PC-9 (cell line): ENCODE measurements around the gene TRIP12. TPM values are rescaled to one million over a fixed set of nuclear protein-coding genes. Genes with fewer than 3 reads are reported as not detected.

Experiments
- BruUV-seq: library from RNA; stranded (reverse); fragments of 400-500 nt; replicated peaks from 2 replicates; lab custom pipeline; 2021; lab: Mats Ljungman, UMichigan
- CTCF ChIA-PET: fragments of 300-600 bp; sonication (Branson Sonifier 250); formaldehyde crosslinking; loops from one replicate; lab custom pipeline; 2022; ENCODE audit warnings: antibody characterized with exemption; lab: Charles Lee
- POLR2A ChIA-PET: fragments of 300-600 bp; sonication (Branson Sonifier 250); formaldehyde crosslinking; loops from one replicate; lab custom pipeline; 2022; ENCODE audit warnings: antibody characterized with exemption; ENCODE audit not compliant: unreplicated experiment; lab: Charles Lee
- DNase-seq, 2 experiments: peaks; one replicate each; pipeline versions ENCODE4 v3.0.0 to v3.0.0-alpha.2; 2015 to 2022; ENCODE audit warnings: mixed read lengths in 1 of 2
- H2AFZ ChIP-seq: fragments of 200-600 bp; sonication (generic); 2 replicates; pipeline ENCODE4 v1.8.1; 2017; ENCODE audit warnings: antibody characterized with exemption
- H3F3A ChIP-seq: fragments of 200-600 bp; sonication (generic); 2 replicates; pipeline ENCODE4 v1.8.1; 2017; ENCODE audit warnings: antibody characterized with exemption, mild to moderate bottlenecking, low read depth; ENCODE audit not compliant: insufficient read depth
- H3K27ac ChIP-seq: fragments of 200-600 bp; sonication (generic); 2 replicates; pipeline ENCODE4 v1.6.1; 2016; ENCODE audit warnings: mixed run types
- H3K27me3 ChIP-seq: fragments of 200-600 bp; sonication (generic); 2 replicates; pipeline ENCODE4 v1.6.1; 2016; ENCODE audit warnings: low read depth, mixed run types; ENCODE audit not compliant: insufficient read depth
- H3K36me3 ChIP-seq: fragments of 200-600 bp; sonication (generic); 2 replicates; pipeline ENCODE4 v1.6.1; 2016; ENCODE audit warnings: low read depth, mixed run types
- H3K4me1 ChIP-seq: fragments of 200-600 bp; sonication (generic); replicated peaks from 2 replicates; pipeline ENCODE4 v1.6.1; 2016; ENCODE audit warnings: mixed run types; ENCODE audit not compliant: insufficient read depth
- H3K4me2 ChIP-seq: fragments of 200-600 bp; sonication (generic); 2 replicates; pipeline ENCODE4 v1.6.1; 2017; ENCODE audit warnings: mixed run types
- H3K4me3 ChIP-seq: fragments of 200-600 bp; sonication (generic); 2 replicates; pipeline ENCODE4 v1.6.1; 2016; ENCODE audit warnings: mixed run types
- H3K79me2 ChIP-seq: fragments of 200-600 bp; sonication (generic); 2 replicates; pipeline ENCODE4 v1.6.1; 2017; ENCODE audit warnings: low read depth, mixed run types
- H3K9me2 ChIP-seq: fragments of 200-600 bp; sonication (generic); 2 replicates; pipeline ENCODE4 v1.8.1; 2017; ENCODE audit warnings: mild to moderate bottlenecking; ENCODE audit not compliant: insufficient read depth
- H3K9me3 ChIP-seq: fragments of 200-600 bp; sonication (generic); 2 replicates; pipeline ENCODE4 v1.8.1; 2016; ENCODE audit warnings: low read depth; ENCODE audit not compliant: insufficient read depth
- H4K20me1 ChIP-seq: fragments of 200-600 bp; sonication (generic); 2 replicates; pipeline ENCODE4 v1.8.1; 2017; ENCODE audit not compliant: insufficient read depth
- CTCF ChIP-seq: fragments of 200-600 bp; sonication (generic); conservative IDR thresholded peaks from 2 replicates; pipeline ENCODE4 v1.6.1; 2017; ENCODE audit warnings: mixed run types, antibody characterized with exemption, mild to moderate bottlenecking, moderate library complexity
- EZH2 ChIP-seq: fragments of 200-600 bp; sonication (generic); IDR thresholded peaks from 2 replicates; pipeline ENCODE4 v1.8.0; 2017; ENCODE audit warnings: antibody characterized with exemption, low read depth
- intact Hi-C: fragments of 100-400 bp; cut with micrococcal nuclease; formaldehyde crosslinking; loops from one replicate; pipeline ENCODE4 v1.10.0; 2022; ENCODE audit not compliant: unreplicated experiment
- total RNA-seq: library from RNA; stranded (reverse); gene quantifications from 2 replicates; pipeline ENCODE4 v1.2.3, GENCODE V29; 2021

The TRIP12 gene
- total RNA-seq, 1 experiment from 2014 or later, result 226 TPM

DNA sequence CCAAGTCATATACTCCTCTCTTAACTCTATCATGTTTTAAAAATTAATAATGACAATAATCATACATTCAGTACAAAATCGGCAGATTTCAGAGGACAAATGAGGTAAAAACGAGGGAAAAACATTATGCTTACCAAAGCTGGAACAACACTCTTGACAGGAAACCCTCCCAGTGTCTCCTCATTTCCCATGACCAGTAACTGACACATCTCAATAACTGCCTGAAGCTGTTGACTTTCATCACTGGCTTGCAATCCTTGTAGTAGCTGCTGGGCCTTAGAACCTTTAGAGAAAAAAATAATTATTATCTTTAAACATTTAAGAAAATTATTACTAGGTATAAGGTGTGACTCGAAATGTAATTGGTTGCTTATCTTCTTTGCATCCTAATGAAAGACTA, 103.6 kb downstream of the TRIP12 start:
- CTCF ChIA-PET, result no interaction called here
- Histone ChIP-seq H3F3A (peaks cover 25% of the 10 kb centered on the region), H3K27ac (no peak overlapping the region), H3K27me3 (no peaks in the 10 kb centered on the region), H2AFZ (no peak overlapping the region), H3K36me3 (peaks cover 43% of the 10 kb centered on the region), H3K9me3 (no peaks in the 10 kb centered on the region), H3K4me3 (no peak overlapping the region), H3K9me2 (no peaks in the 10 kb centered on the region), H4K20me1 (peaks cover 15% of the 10 kb centered on the region), H3K79me2 (no peaks in the 10 kb centered on the region; the same call in 1 of the 2 replicates), H3K4me2 (no peak overlapping the region), H3K4me1 (peaks cover 15% of the 10 kb centered on the region)
- no peak for TF ChIP-seq EZH2
- no peak for TF ChIP-seq CTCF
- POLR2A ChIA-PET, result no interaction called here
- no peak for DNase-seq
- BruUV-seq, result no TSS peak
- intact Hi-C loops, result no loop called here

DNA sequence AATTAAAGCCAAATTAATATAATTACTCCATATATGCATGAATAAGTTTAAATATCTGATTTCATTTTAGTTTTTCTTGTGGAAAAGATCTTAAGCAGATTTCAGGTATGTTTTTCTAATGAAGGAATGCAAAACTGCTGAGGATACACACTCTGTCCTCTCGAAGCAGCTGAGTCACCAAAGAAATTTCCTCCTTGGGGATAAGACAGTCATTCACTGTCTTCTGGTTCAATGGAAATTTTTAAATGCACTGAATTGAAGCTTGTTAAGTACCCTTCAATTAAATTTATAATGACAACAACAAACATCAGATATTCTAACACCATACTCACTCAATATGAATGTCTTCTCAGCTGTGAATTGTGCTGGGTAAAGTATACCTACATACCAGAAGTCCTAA, 106.0 kb downstream of the TRIP12 start:
- ChIA-PET POLR2A (interaction anchor here (0.5 to 0.6 kb wide), 2 partner anchors 16 to 23 kb away, joined by 4 to 7 read pairs; no protein-coding TSS in a partner anchor), CTCF (interaction anchor here (0.8 to 0.9 kb wide), 2 partner anchors 14 to 35 kb away, joined by 3 to 4 read pairs; no protein-coding TSS in a partner anchor)
- Histone ChIP-seq H2AFZ (no peak overlapping the region), H3K9me3 (no peaks in the 10 kb centered on the region), H3K4me1 (peaks cover 6% of the 10 kb centered on the region), H3K27ac (peak overlapping the region; percentile 46), H3K79me2 (no peaks in the 10 kb centered on the region; the same call in 1 of the 2 replicates), H3K4me3 (no peak overlapping the region), H4K20me1 (peaks cover 7% of the 10 kb centered on the region), H3K9me2 (no peaks in the 10 kb centered on the region), H3F3A (peaks cover 16% of the 10 kb centered on the region; the same call in 1 of the 2 replicates), H3K27me3 (no peaks in the 10 kb centered on the region), H3K36me3 (peaks cover 50% of the 10 kb centered on the region), H3K4me2 (no peak overlapping the region)
- TF ChIP-seq EZH2, result no peak
- TF ChIP-seq CTCF, result no peak
- no TSS peak for BruUV-seq
- intact Hi-C loops, result no loop called here
- peak in 1 of 2 experiments; percentile 65 for DNase-seq

DNA sequence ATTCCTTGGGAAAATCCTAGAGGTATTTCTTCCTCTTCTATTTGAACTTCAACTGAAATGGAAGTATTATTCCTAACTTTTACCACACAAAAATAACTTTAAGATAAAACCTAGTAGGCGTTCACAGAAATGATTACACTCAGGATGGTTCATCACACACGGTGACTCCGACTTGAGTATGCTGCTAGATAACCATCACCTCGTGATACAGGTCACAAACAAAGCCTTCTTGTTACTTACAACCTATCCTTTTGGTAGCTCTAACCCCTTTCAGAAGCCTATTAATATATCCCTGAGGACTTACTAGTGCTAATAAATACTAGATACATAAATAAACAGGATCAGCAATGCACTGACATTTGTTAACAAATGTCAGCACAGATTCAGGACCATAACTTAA, 106.5 kb downstream of the TRIP12 start:
- Histone ChIP-seq H3K79me2 (no peaks in the 10 kb centered on the region; the same call in 1 of the 2 replicates), H3F3A (peaks cover 16% of the 10 kb centered on the region; the same call in 1 of the 2 replicates), H4K20me1 (peaks cover 11% of the 10 kb centered on the region), H3K4me3 (no peak overlapping the region), H3K36me3 (peaks cover 55% of the 10 kb centered on the region), H3K27me3 (no peaks in the 10 kb centered on the region), H3K9me3 (no peaks in the 10 kb centered on the region), H3K27ac (peak overlapping the region; percentile 46; the same call in 1 of the 2 replicates), H3K9me2 (no peaks in the 10 kb centered on the region), H3K4me1 (peaks cover 6% of the 10 kb centered on the region), H3K4me2 (no peak overlapping the region), H2AFZ (no peak overlapping the region)
- intact Hi-C loops, result no loop called here
- BruUV-seq, result no TSS peak
- ChIA-PET CTCF (interaction anchor here (0.8 to 0.9 kb wide), 2 partner anchors 14 to 34 kb away, joined by 3 to 4 read pairs; no protein-coding TSS in a partner anchor), POLR2A (no interaction called here)
- DNase-seq, result no peak
- no peak for TF ChIP-seq EZH2
- no peak for TF ChIP-seq CTCF
